Fibroblast of lung (primary cell): Measurements from ENCODE around the gene CLIP4. TPM values are rescaled to one million over a fixed set of nuclear protein-coding genes. Genes with fewer than 3 reads are reported as not detected.
A peak's percentile ranks its signal among the peaks of the same experiment; 100 is the strongest.

Experiments used
- DNase-seq, 2 donors: peaks; one replicate each; pipeline versions ENCODE4 v3.0.0 to v3.0.0-alpha.2; 2010; ENCODE audit warnings: low read depth in 2 of 2
- H2AFZ ChIP-seq: 2 replicates; pipeline ENCODE4 v1.5.1; 2012; ENCODE audit warnings: low read length, control low read depth, inconsistent platforms
- H3K27ac ChIP-seq: 2 replicates; pipeline ENCODE4 v1.5.1; 2011; ENCODE audit warnings: low read length, control low read depth; ENCODE audit not compliant: insufficient read depth
- H3K27me3 ChIP-seq: 2 replicates; pipeline ENCODE4 v1.5.1; 2011; ENCODE audit warnings: mild to moderate bottlenecking, low read length; ENCODE audit not compliant: control insufficient read depth, insufficient read depth
- H3K36me3 ChIP-seq: 2 replicates; pipeline ENCODE4 v1.5.1; 2011; ENCODE audit warnings: low read length; ENCODE audit not compliant: control insufficient read depth, insufficient read depth
- H3K4me1 ChIP-seq: 2 replicates; pipeline ENCODE4 v1.5.1; 2011; ENCODE audit warnings: low read length; ENCODE audit not compliant: control insufficient read depth, insufficient read depth; ENCODE audit errors: extremely low read depth
- H3K4me2 ChIP-seq: 2 replicates; pipeline ENCODE4 v1.5.1; 2011; ENCODE audit warnings: low read length, control low read depth; ENCODE audit not compliant: insufficient read depth; ENCODE audit errors: extremely low read depth
- H3K4me3 ChIP-seq, 4 experiments: fragments of 200-600 bp in 1 of 4; sonication (generic) in 1 of 4; replicated peaks in 1 of 4; 2 replicates each; pipeline ENCODE4 v1.5.1; 2011 to 2016; ENCODE audit warnings: low read length in 4 of 4, low read depth in 3 of 4, mild to moderate bottlenecking in 3 of 4, control low read depth in 2 of 4, inconsistent platforms in 1 of 4, mixed read lengths in 1 of 4; ENCODE audit not compliant: insufficient read depth in 1 of 4; ENCODE audit errors: control extremely low read depth in 1 of 4
- H3K79me2 ChIP-seq: 2 replicates; pipeline ENCODE4 v1.5.1; 2012; ENCODE audit warnings: mild to moderate bottlenecking, low read length, inconsistent platforms; ENCODE audit not compliant: control insufficient read depth, insufficient read depth
- H3K9ac ChIP-seq: 2 replicates; pipeline ENCODE4 v1.5.1; 2011; ENCODE audit warnings: mild to moderate bottlenecking, low read length, control low read depth; ENCODE audit not compliant: insufficient read depth
- H3K9me3 ChIP-seq: 2 replicates; pipeline ENCODE4 v1.5.1; 2012; ENCODE audit warnings: low read depth, low read length; ENCODE audit not compliant: control insufficient read depth, insufficient read depth
- H4K20me1 ChIP-seq: 2 replicates; pipeline ENCODE4 v1.5.1; 2011; ENCODE audit warnings: low read length; ENCODE audit not compliant: control insufficient read depth, insufficient read depth; ENCODE audit errors: extremely low read depth
- CTCF ChIP-seq, 2 donors: IDR thresholded peaks in 1 of 2; conservative IDR thresholded peaks in 1 of 2; 1 replicate in 1 of 2; 2 replicates in 1 of 2; pipeline ENCODE4 v1.5.1; 2011 to 2012; ENCODE audit warnings: low read length in 2 of 2, control low read depth in 1 of 2, inconsistent platforms in 1 of 2, low read depth in 1 of 2, mild to moderate bottlenecking in 1 of 2
- EZH2 ChIP-seq: IDR thresholded peaks from 2 replicates; pipeline ENCODE4 v1.5.1; 2012; ENCODE audit warnings: low read length, control low read depth, mild to moderate bottlenecking; ENCODE audit errors: missing control alignments
- polyA plus RNA-seq, 2 donors: library from polyadenylated mRNA; depleted of rRNA in 1 of 2; stranded (reverse) in 1 of 2; unstranded in 1 of 2; fragments of >200 nt; gene quantifications; 2 replicates each; pipeline ENCODE4 v1.2.1, GENCODE V29; 2011 to 2012; ENCODE audit warnings: missing spikeins in 1 of 2
- total RNA-seq: library from RNA; depleted of rRNA; stranded (reverse); fragments of >200 nt; gene quantifications from 2 replicates; pipeline ENCODE4 v1.2.1, GENCODE V29; 2014

Gene CLIP4
- total and polyA plus RNA-seq, 2 donors (not counting 1 experiment from before 2014, with no cell fraction given): 39.9 to 127 TPM

- H3K9me3 ChIP-seq: no peaks in the 10 kb centered on the region
- no peak for TF ChIP-seq CTCF (conservative IDR thresholded peaks at IDR 0.05 in 1 of 2, IDR thresholded peaks at IDR 0.05 in 1 of 2; ENCODE audit: low read depth in 1 of 2, low read length in 2 of 2)
- no peaks in the 10 kb centered on the region for H3K27me3 ChIP-seq
- no peak overlapping the region for H3K4me2 ChIP-seq
- H3K79me2 ChIP-seq: peaks cover 28% of the 10 kb centered on the region
- H2AFZ ChIP-seq: no peak overlapping the region
- H3K9ac ChIP-seq: no peak overlapping the region
- H3K27ac ChIP-seq: no peak overlapping the region
- H4K20me1 ChIP-seq: no peaks in the 10 kb centered on the region
- H3K4me1 ChIP-seq: peaks cover 9% of the 10 kb centered on the region
- DNase-seq: no peak
- peaks cover 2% of the 10 kb centered on the region for H3K36me3 ChIP-seq
- H3K4me3 ChIP-seq: no peak overlapping the region
Measured at GRCh38 chr2:29124504-29124903, 9.3 kb downstream of the CLIP4 start.

GRCh38 chr2:29129586-29130281 lies 14.5 kb downstream of the CLIP4 start:
- H3K9me3 ChIP-seq: no peaks in the 10 kb centered on the region
- H4K20me1 ChIP-seq: no peaks in the 10 kb centered on the region
- TF ChIP-seq EZH2 (no peak), CTCF (conservative IDR thresholded peaks at IDR 0.05 in 1 of 2, IDR thresholded peaks at IDR 0.05 in 1 of 2; ENCODE audit: low read depth in 1 of 2, low read length in 2 of 2) (no peak)
- peaks cover 4% of the 10 kb centered on the region for H3K36me3 ChIP-seq
- no peak overlapping the region for H2AFZ ChIP-seq
- H3K9ac ChIP-seq: no peak overlapping the region
- H3K4me1 ChIP-seq: peaks cover 13% of the 10 kb centered on the region
- peaks cover 12% of the 10 kb centered on the region for H3K79me2 ChIP-seq
- peak overlapping the region in 2 of 4 experiments; percentile 9 to 18 for H3K4me3 ChIP-seq
- peak overlapping the region; percentile 74 for H3K4me2 ChIP-seq
- H3K27ac ChIP-seq: peak overlapping the region; percentile 77
- peak in 1 of 2 donors; percentile 49 for DNase-seq
- H3K27me3 ChIP-seq: no peaks in the 10 kb centered on the region

DNA sequence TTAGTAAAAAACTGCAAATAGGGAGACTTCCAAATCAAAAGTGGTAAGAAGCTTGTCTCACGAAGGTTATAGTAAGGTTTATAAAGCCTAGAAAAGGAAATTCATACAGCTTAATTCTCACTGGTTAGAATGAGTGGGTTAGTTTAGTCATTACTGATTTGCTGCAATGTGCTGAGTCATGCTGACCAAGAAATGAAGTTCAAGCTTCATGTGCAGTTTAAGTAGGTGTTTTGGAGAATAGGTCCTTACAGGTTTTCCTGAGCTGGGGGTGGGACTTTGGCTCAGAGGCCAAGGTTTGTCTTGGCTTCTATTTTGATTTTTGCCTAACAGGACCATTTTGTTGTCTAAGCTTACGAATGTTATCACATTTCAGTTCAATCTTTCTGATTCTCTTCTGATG lies 15.1 kb downstream of the CLIP4 start:
- TF ChIP-seq CTCF (conservative IDR thresholded peaks at IDR 0.05 in 1 of 2, IDR thresholded peaks at IDR 0.05 in 1 of 2; ENCODE audit: low read depth in 1 of 2, low read length in 2 of 2) (no peak), EZH2 (no peak)
- peak; percentile 86 to 90 for DNase-seq
- peaks cover 4% of the 10 kb centered on the region for H3K36me3 ChIP-seq
- H3K9ac ChIP-seq: no peak overlapping the region
- no peak overlapping the region for H2AFZ ChIP-seq
- peak overlapping the region; percentile 77 for H3K27ac ChIP-seq
- peak overlapping the region; percentile 74 for H3K4me2 ChIP-seq
- no peaks in the 10 kb centered on the region for H4K20me1 ChIP-seq
- peaks cover 13% of the 10 kb centered on the region for H3K4me1 ChIP-seq
- H3K27me3 ChIP-seq: no peaks in the 10 kb centered on the region
- peak overlapping the region in 2 of 4 experiments; percentile 6 to 18 for H3K4me3 ChIP-seq
- H3K9me3 ChIP-seq: no peaks in the 10 kb centered on the region
- H3K79me2 ChIP-seq: peaks cover 8% of the 10 kb centered on the region
